ENCODE results near the gene GABRA4. TPM values are rescaled to one million over a fixed set of nuclear protein-coding genes. Genes with fewer than 3 reads are reported as not detected.

The GABRA4 gene
- total and polyA plus RNA-seq, 7 donors = 0.09 to 0.36 (median 0.21) TPM; not detected in 3

GRCh38 chr4:47013373-47013772 lies 20.0 kb upstream of the GABRA4 start:
- intact Hi-C loops (cut with DNase I) = no loop called here
- WGBS, 2 donors = 88% methylated on average over 3 of the region's 3 CpGs

GRCh38 chr4:47012676-47013075 lies 19.3 kb upstream of the GABRA4 start:
- TF ChIP-seq POLR2AphosphoS5 (IDR thresholded peaks at IDR 0.05) = no peak
- no peak for TF ChIP-seq POLR2A (IDR thresholded peaks at IDR 0.05)
- no peaks in the 10 kb centered on the region for H3K36me3 ChIP-seq
- H3K27me3 ChIP-seq = no peaks in the 10 kb centered on the region
- H3K27ac ChIP-seq = no peak overlapping the region
- DNase-seq = no peak
- H3K4me1 ChIP-seq = peaks cover 0 to 3% (median 0%) of the 10 kb centered on the region in 4 donors
- no peaks in the 10 kb centered on the region for H3K9me3 ChIP-seq
- no peak overlapping the region for H3K4me3 ChIP-seq
- intact Hi-C loops (cut with DNase I) = no loop called here

More at GRCh38 chr4:47013373-47013772, 20.0 kb upstream of the GABRA4 start:
- H3K4me1 ChIP-seq = peaks cover 0 to 3% (median 0%) of the 10 kb centered on the region in 4 donors
- no peak for TF ChIP-seq EP300 (IDR thresholded peaks at IDR 0.05)
- TF ChIP-seq CTCF (IDR thresholded peaks at IDR 0.05) = no peak
- no peak for TF ChIP-seq POLR2A (IDR thresholded peaks at IDR 0.05)
- no peak for TF ChIP-seq POLR2AphosphoS5 (IDR thresholded peaks at IDR 0.05)
- no peak overlapping the region for H3K4me3 ChIP-seq
- H3K27me3 ChIP-seq = no peaks in the 10 kb centered on the region
- no peak overlapping the region for H3K27ac ChIP-seq
- H3K36me3 ChIP-seq = no peaks in the 10 kb centered on the region
- DNase-seq = no peak
- no peaks in the 10 kb centered on the region for H3K9me3 ChIP-seq

- Histone ChIP-seq H3K4me3 (no peak overlapping the region), H3K27ac (no peak overlapping the region), H3K4me1 (peaks cover 0 to 3% (median 0%) of the 10 kb centered on the region in 4 donors), H3K27me3 (no peaks in the 10 kb centered on the region), H3K36me3 (no peaks in the 10 kb centered on the region), H3K9me3 (no peaks in the 10 kb centered on the region)
- TF ChIP-seq CTCF (IDR thresholded peaks at IDR 0.05) (no peak), POLR2A (IDR thresholded peaks at IDR 0.05) (no peak), POLR2AphosphoS5 (IDR thresholded peaks at IDR 0.05) (no peak), EP300 (IDR thresholded peaks at IDR 0.05) (no peak)
- WGBS, 2 donors = 47 to 49% methylated on average over 2 of the region's 2 CpGs
- no peak for DNase-seq
- intact Hi-C loops (cut with DNase I) = no loop called here
These were observed 17.6 kb upstream of the GABRA4 start for GRCh38 chr4:47010912-47011446.

- no peak overlapping the region for H3K27ac ChIP-seq
- peaks cover 0 to 3% (median 0%) of the 10 kb centered on the region in 4 donors for H3K4me1 ChIP-seq
- H3K27me3 ChIP-seq = no peaks in the 10 kb centered on the region
- TF ChIP-seq POLR2AphosphoS5 (IDR thresholded peaks at IDR 0.05) (no peak), CTCF (IDR thresholded peaks at IDR 0.05) (no peak), POLR2A (IDR thresholded peaks at IDR 0.05) (no peak), EP300 (IDR thresholded peaks at IDR 0.05) (no peak)
- H3K4me3 ChIP-seq = no peak overlapping the region
- H3K9me3 ChIP-seq = no peaks in the 10 kb centered on the region
- intact Hi-C loops (cut with DNase I) = no loop called here
- DNase-seq = no peak
- no peaks in the 10 kb centered on the region for H3K36me3 ChIP-seq
These were observed 17.0 kb upstream of the GABRA4 start for GRCh38 chr4:47010347-47010911.

- H3K9me3 ChIP-seq = no peaks in the 10 kb centered on the region
- no peak overlapping the region for H3K4me3 ChIP-seq
- TF ChIP-seq CTCF (IDR thresholded peaks at IDR 0.05) (no peak), POLR2AphosphoS5 (IDR thresholded peaks at IDR 0.05) (no peak), POLR2A (IDR thresholded peaks at IDR 0.05) (no peak)
- 59 to 67% methylated on average over 1 of the region's 1 CpG for WGBS, 2 donors
- H3K27me3 ChIP-seq = no peaks in the 10 kb centered on the region
- no peak for DNase-seq
- H3K4me1 ChIP-seq = no peaks in the 10 kb centered on the region
- intact Hi-C loops (cut with DNase I) = no loop called here
- H3K27ac ChIP-seq = no peak overlapping the region
- H3K36me3 ChIP-seq = no peaks in the 10 kb centered on the region
These were observed 9.2 kb upstream of the GABRA4 start for GRCh38 chr4:47002580-47002979.
